Activated CD4-positive, CD25-positive, alpha-beta regulatory T cell treated with anti-CD3 and anti-CD28 coated beads, Interleukin-2, amount 50 U/mL, for 24 hours (primary cell): ENCODE measurements around the gene TMPRSS11E.
"Not testable (repeated sequence)": the region's sequence is repeated elsewhere in the genome, so short reads cannot be mapped to it uniquely, and the experiment has no call there.

Source experiments
- ATAC-seq, 2 donors: fragments of 150-1000 bp; cut with Tn5 transposase; one replicate each; pipeline ENCODE4 v1.10.0; 2021; ENCODE audit warnings: mild to moderate bottlenecking in 1 of 2, moderate library complexity in 1 of 2

Gene TMPRSS11E, protein sequence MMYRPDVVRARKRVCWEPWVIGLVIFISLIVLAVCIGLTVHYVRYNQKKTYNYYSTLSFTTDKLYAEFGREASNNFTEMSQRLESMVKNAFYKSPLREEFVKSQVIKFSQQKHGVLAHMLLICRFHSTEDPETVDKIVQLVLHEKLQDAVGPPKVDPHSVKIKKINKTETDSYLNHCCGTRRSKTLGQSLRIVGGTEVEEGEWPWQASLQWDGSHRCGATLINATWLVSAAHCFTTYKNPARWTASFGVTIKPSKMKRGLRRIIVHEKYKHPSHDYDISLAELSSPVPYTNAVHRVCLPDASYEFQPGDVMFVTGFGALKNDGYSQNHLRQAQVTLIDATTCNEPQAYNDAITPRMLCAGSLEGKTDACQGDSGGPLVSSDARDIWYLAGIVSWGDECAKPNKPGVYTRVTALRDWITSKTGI

DNA sequence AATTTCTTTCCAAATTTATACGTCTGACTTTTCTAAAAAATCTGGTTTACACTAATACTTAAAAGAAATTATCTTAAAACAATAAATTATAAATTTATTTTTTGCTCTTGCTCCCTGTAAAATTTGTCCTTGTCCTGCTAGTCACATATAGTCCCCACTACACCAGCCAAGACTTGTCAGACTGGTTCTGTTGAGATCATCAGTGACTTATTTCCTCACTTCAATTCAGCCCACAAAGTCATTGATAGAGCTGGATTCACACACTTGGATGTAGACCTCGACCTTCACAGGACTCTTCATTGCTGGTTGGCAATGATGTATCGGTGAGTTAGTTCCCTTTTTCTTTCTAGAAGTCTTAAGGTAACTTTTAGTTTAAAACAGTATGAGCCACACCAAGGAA is at the start of gene TMPRSS11E:
TSS of gene TMPRSS11E (plus strand) at position 263 of the 400 bp plus-strand sequence. CDS start at position 313, 50 bp downstream.
- no peak for ATAC-seq

DNA sequence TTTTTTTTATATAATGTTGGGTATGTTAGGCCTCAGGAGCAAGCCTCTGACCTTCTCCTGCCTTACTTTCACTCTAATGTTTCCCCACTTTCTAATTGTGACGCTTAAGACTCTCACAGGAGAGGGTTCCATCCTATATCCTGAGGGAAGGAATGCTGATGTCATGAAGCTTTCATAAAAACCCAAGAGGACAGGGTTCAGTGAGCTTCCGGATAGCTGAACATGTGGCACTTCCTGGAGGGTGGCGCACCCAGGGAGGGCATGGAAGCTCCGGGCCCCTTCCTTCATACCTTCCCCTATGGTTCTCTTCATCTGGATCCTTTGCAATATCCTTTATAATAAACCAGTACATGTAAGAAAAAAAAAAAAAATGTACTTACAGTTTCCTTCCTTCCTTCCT is 48.0 kb upstream of the TMPRSS11E start:
- no peak for ATAC-seq

DNA sequence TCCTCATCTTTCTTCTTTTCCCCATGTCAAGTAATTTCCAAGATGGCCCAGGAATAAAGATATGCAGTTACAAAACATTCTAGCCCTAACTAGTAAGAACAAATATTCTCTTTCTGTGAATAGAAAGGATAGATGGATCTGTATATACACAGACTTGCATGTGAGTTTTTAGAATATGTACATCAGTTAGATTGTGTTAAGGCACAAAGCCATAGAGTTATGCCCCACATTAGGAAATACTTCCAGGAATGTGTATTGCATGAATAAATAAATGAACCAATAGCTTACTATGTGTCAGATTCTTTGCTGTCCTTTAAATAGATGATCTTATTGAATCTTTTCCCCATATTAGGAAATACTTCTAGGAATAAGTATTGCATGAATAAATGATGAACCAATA is 46.0 kb upstream of the TMPRSS11E start:
- no peak for ATAC-seq

DNA sequence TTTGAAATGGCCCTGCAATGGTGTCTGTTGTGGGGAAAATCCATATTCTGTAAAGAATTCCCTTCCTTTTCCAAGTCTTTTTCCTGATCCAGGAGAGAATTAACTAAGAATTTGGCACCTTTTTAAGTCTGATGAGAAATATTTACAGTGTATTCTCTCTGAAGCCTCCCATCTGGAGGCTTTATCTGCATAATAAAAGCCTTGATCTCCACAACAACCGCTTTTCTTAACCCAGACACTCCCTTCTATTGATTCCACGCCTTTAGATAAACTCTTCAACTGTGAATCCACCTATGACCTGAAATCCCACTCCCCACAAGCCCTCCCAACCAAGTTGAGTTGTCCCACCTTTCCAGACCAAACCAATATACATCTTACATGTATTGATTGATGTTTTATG is 43.1 kb upstream of the TMPRSS11E start:
- no peak for ATAC-seq

DNA sequence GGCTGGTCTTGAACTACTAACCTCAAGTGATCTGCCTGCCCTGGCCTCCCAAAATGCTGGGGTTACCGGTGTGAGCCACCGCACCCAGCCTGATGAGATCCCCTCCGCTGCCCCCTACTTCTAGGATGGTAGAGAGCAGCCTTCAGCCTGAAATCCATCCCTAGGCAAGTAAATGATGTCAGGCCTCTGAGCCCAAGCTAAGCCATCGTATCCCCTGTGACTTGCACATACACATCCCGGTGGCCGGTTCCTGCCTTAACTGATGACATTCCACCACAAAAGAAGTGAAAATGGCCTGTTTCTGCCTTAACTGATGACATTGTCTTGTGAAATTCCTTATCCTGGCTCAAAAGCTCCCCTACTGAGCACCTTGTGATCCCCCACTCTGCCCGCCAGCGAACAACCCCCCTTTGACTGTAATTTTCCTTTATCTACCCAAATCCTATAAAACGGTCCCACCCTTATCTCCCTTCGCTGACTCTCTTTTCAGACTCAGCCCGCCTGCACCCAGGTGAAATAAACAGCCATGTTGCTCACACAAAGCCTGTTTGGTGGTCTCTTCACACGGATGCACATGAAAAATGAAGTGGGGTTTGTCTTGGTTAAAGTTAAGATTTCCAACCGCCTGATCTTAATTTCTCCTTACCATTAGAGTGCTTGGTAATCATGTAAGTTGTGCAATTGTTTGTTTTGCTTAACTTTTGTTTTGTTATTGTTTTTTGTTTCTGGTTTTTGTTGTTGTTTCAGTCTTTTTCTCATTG is 41.4 kb upstream of the TMPRSS11E start:
- ATAC-seq, result not testable (repeated sequence)

DNA sequence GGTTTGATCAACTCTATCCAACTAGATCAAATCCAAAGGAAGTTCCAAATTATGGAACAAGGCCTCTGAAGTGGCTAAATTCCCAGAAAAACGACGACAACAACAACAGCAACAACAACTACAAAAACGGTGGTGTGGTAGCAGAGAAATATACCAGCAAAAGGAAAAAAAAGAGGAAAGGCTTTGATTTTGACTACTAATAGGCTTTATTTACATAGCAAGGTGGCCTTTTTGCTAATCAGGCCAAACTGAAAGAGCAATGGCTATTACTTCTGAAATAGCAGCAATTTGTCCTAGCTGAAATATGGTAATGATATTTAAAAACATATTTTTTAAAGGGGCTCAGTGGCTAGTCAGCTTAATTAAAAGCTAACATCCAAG is 40.8 kb upstream of the TMPRSS11E start:
- ATAC-seq, result no peak

DNA sequence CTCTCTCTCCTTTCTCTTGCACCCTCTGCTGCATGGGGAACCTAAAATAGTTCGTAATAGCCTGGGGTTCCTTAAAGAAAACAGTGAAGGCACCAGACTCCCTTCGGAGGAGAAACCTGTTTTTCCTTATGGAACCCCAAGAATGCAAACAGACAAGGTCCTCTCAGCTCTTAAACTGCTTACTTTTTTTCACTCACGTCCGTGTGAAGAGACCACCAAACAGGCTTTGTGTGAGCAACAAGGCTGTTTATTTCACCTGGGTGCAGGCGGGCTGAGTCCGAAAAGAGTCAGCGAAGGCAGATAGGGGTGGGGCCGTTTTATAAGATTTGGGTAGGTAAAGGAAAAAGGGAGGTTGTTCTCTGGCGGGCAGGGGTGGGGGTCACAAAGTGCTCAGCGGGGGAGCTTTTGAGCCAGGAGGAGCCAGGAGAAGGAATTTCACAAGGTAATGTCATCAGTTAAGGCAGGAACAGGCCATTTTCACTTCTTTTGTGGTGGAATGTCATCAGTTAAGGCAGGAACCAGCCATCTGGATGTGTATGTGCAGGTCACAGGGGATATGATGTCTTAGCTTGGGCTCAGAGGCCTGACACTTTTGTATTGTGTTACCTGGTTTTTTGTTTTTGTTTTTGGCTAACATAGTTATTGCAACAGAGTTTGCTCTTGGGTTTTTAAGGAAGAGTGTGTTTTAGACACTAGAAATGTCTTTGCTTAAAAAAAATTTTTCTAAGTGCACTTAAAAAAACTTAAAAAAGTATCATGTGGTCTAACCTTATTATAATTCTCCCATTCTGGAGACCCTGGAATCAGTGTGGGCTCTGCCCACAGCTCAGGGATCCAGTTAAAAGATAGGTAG is 40.0 kb upstream of the TMPRSS11E start:
- ATAC-seq, result not testable (repeated sequence)

DNA sequence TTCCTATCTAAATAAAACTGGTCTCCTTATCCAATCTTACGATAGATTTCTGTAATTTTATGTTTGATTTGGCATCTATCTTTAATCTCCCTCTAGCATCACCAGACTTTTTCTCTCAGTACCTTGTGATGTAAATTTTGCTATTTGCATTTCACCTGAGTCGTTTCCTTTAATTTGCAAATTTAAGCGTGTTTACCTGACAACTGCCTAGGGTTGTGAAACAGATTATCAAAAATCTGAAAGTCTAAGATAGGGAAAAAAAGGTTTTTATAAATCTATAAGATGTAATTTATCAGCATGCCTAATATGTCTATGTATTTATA is 39.4 kb upstream of the TMPRSS11E start:
- no peak for ATAC-seq

DNA sequence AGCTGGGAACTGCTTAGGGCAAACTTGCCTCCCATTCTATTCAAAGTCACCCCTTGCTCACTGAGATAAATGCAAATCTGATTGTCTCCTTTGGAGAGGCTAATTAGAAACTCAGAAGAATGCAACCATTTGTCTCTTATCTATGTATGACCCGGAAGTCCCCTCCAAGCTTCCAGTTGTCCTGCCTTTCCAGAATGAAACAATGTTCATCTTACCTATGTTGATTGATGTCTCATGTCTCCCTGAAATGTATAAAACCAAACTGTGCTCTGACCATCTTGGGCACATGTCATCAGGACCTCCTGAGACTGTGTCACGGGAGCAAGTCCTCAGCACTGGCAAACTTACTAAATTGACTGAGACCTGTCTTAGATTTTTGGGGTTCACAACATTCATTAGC is 37.1 kb upstream of the TMPRSS11E start:
- ATAC-seq, result no peak

DNA sequence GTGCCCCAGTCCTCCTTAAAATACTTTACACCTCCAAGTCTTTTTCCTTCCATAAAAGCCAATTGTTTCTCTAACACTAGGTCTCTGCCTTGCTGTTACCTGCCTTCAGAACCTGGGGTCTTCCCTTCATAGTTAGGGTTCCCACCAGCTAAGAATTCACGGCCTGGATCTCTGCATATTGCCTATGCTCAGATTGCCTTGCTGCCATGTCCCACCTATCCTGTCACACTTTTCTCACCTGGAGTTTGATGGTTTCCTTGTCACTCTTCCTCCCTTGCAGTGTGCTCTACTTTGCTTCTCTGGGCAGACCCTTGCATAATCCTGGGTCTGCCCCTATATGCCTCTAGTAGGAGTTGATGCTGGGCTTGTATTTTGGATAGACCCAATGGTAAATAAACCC is 36.6 kb upstream of the TMPRSS11E start:
- ATAC-seq, result no peak

DNA sequence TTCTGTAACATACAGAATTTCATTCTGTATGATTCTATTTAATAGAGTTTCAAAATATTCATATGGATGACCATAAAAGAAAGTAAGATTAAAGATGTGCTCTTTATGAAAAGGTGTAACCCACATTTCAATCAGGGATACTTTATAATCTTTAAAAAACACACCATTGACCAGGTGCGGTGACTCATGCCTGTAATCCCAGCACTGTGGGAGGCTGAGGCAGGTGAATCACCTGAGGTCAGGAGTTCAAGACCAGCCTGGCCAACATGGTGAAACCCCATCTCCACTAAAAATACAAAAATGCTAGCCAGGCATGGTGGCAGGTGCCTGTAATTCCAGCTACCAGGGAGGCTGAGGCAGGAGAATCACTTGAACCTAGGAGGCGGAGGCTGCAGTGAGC is 35.2 kb upstream of the TMPRSS11E start:
- ATAC-seq, result not testable (repeated sequence)

DNA sequence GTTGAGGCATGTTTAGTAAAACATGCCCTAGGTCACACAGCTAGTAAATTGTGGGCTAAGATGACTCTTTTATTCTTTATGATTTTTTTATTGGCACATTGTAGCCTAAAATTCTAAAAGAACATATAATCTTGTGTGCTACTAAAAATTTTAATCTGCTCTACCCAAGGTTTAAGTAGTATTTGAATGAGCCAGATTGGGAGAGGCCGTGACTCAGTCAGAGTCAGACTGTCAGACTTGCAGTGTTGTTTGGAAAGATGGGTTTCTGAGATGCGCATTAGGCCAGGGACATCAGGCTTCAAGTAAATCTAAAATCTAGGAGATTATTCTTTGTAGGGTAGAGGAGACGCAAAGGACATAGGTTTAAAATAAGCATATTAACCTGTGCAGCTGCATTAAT is 30.7 kb upstream of the TMPRSS11E start:
- no peak for ATAC-seq

DNA sequence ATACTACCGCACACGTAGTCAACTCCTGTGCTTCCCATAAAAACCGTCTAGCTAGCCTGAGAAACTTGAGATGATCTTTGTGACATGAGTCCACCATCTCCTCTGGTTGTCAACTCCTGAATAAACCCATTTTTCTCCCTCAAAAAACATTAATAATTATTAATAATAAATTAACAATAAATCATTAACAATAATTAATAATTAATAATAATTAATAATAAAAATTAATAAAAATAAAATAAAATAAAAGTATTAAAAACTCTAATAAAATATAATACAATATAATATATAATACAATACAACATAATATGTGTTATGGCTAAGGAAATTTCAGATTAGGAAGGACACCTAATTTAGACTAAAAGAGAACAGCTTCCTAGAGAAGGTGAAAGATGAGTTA is 20.7 kb upstream of the TMPRSS11E start:
- ATAC-seq, result no peak

DNA sequence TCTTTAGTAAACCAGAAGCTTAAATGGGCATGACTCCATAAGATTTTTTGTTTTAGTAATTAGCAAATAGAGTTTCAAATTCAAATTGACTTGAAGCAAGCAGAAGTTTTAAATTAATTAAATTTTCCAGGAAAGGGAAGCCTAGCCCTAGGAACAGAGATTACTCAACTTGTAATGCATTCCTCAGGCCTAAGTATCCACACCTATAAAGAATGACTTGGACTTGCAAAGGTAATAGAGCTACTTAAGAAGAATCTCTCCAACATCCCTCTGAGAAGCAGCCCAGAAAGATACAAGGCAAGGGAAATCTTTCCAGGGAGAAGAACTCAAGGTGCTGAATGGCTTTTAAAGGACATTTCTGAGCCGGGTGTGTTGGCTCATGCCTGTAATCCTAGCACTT is 16.9 kb upstream of the TMPRSS11E start:
- no peak for ATAC-seq

DNA sequence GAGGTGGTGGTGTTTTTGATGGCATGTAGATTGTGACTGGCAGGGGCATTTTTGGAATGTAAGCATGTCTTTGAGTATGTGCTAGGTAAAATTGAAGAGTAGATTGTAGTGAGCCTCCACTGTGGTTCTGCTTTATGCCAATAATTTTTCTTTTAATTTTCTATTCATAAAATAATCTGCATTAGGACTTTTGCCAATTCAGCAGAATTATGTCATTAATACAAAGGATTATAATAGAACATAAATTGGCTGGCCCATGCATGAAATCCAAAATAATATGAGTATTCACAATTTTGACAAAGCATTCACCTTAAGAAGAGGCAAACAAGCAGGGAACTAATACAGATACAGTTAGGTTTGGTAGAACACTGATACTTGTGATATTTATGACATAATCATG is 14.9 kb upstream of the TMPRSS11E start:
- no peak for ATAC-seq

DNA sequence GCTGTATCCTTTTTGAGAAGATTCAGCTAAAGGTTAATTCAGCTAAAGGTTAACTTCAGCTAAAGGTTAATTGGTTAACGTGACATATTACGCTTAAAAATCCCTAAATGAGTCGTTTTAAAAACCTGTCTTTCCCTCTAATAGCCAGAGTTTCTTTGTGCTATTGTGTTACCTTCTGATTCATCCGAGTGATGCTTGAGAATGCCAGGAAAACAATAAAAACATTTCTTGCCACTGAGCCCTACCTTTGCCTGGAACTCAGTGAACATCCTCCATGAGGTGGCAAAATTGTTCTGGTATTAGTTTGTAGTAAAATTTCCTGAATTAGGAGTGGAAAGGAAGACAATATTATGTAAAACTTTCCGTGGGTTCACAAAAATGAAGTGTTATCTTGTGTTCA is 13.7 kb upstream of the TMPRSS11E start:
- ATAC-seq, result no peak

DNA sequence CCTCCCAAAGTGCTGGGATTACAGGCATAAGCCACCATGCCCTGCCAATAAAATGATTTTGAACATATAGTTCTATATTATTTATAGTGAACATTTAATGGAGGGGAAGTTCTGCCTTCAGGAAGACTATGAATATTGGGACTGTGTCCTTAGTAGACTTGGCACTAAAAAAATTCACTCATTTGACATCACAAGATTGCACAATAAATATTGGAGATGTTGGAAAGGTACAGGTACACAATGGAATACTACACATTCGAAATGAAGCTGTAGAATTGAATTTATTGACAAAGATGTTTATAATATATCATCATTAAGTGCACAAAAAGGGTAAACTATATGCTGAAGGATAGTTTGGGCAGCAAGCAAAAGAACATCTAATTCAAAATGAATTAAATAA is 13.0 kb upstream of the TMPRSS11E start:
- no peak for ATAC-seq

DNA sequence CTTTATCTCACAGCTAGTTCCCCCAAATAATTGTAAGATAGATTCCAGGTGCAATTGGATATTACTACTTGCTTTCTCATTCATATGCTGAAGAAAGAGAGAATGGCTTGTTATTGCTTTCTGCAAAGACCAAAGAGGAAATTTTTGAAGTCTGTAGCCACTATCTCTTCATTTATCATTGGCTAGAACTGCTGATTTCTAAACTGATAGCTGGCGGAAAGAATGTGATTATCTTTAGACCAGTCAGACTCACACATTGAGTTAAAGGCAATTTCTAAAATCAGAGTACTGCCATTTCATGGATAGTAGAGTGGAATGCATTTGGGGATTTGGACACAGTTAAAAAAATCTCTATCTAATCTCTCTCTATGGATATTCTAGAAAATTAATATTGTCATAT is 12.4 kb upstream of the TMPRSS11E start:
- ATAC-seq, result no peak

DNA sequence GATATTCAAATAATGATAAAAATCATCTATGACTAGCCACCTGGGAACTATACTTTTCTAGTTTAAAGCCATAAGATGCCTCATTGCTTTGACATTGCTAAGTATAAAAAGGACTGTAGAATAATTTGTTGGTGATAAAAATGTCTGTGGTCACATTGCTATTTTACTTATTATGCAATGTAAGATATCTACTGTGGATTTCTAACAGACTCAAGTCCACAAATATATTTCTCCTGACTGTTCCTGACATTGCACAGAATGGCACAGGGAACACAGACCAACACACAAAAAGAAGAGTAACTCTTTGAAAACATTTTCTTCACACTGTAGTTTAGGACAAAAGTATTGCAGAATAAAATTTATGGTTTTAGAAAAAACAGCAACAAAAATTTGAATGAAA is 2.2 kb upstream of the TMPRSS11E start:
- ATAC-seq, result no peak

DNA sequence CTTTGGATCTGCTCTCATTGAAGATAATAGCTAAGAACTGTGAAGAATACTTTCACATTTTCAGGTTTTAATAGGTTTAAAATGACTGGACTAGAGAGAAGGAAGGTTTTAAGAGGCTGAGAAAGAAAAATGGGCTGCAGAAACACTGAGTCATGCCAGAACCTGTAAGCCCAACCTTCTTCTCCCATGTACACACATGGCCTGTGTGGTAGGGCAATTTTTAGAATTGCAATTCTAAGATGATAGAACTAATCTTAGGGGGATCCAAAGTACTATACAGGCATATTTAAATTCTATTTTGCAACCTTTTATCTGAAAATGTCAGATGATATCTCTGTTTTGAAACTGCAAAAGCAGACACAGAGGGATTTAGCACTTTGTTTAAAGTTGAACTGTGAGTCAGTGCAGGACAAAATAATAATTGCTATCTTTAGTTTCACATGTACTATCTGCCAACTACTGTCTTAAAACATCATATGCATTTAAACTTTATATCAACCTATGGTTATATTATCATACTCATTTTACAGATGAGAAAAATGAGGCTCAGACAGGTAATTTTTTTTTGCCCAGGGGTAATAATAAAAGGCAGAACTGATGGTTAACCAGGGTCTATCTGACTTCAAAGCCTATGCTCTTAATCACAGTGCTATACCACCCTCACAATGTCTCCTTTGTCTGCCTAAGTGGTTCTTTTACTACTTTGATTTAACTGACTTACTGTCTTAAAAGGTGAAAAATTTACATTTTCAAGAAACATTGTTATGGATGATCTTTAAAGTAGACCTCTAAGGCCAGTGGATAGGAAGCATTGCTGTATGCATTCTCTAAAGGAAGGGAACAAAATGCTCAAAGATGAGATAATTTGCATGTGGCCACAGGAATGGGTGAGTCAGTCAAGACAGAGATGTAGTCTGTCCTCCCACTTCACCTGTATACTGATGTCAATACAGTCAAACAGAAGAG is 4.3 kb downstream of the TMPRSS11E start:
- ATAC-seq, result peak; percentile 65 to 85

DNA sequence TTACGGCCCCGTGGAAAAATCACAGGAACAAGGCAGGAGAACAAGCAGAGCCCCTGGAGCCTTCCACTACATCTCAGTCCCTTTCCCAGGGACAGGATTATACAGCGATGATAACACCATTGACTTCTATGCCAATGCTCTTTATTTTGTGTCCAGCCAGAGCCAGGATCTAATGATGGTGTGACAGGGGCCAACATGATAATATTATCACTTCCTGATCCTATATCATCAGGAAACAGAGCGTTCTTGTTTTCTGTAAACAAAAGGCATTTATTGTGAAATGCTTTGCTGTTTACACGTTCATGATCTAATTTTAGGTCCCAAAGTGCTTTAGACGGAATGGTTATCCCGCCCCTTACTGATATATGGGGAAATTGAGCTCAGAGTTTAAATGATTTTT is 12.8 kb downstream of the TMPRSS11E start:
- no peak for ATAC-seq

DNA sequence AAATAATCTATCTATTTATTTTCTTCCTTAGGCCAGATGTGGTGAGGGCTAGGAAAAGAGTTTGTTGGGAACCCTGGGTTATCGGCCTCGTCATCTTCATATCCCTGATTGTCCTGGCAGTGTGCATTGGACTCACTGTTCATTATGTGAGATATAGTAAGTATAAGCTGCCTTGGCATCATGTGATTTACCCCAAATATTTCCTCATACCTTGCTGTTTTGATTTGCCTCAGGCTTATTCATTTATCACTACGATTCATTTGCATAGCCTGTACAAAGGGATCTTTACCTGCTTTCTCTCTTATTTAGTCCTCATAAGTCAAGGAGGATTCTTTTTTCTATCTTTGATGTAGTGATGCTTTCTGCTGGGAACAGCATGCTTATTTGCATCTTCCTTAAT is 14.5 kb downstream of the TMPRSS11E start:
- ATAC-seq, result no peak
